ENCODE measurements around the gene SREBF1.

DNA sequence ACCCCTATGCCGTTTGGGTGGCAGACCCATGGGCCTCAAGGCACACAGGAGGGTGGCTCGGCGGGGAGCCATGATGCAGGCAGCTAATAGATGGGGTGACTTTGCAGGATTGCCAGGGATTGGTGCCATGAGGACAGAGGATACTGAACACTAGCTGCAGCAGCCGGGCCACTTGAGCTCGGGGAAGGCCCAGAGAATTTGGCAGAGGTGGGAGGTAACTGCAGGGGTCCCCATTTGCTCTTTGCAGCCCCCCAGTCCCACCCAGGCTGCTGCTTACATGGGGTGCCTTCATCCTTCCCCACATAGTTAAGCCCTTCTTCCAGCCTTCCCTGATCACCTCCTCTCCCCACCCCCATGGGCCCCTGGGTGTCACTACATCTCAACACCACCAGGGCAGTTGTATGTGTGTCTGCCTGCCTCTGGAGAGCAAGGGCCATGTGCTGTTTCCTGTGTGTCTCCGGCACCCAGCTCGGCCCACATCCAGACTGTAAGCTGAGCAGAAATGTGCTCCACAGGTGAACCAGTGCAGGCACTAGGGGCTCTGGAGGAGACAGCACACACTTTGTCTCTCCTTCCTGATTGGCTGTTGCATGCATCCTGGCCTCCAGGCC is 52.0 kb downstream of the SREBF1 start:
- TF ChIP-seq, protein P1, sequence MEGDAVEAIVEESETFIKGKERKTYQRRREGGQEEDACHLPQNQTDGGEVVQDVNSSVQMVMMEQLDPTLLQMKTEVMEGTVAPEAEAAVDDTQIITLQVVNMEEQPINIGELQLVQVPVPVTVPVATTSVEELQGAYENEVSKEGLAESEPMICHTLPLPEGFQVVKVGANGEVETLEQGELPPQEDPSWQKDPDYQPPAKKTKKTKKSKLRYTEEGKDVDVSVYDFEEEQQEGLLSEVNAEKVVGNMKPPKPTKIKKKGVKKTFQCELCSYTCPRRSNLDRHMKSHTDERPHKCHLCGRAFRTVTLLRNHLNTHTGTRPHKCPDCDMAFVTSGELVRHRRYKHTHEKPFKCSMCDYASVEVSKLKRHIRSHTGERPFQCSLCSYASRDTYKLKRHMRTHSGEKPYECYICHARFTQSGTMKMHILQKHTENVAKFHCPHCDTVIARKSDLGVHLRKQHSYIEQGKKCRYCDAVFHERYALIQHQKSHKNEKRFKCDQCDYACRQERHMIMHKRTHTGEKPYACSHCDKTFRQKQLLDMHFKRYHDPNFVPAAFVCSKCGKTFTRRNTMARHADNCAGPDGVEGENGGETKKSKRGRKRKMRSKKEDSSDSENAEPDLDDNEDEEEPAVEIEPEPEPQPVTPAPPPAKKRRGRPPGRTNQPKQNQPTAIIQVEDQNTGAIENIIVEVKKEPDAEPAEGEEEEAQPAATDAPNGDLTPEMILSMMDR (IDR thresholded peaks at IDR 0.05): peak in 1 of 7 experiments; percentile 11
- TF ChIP-seq EP300 (IDR thresholded peaks at IDR 0.05): no peak

Measured in stomach (tissue), 4 donors.